Stimulated activated CD4-positive, alpha-beta T cell treated with anti-CD3 and anti-CD28 coated beads, TNF-alpha, amount 100 ng/mL, for 24 hours (primary cell): ENCODE measurements around the gene EPX.
A peak's percentile ranks its signal among the peaks of the same experiment; 100 is the strongest.

Experiments used
- DNase-seq, 3 experiments: peaks; one replicate each; pipeline ENCODE4 v3.0.0-alpha.2; 2020; ENCODE audit warnings: low read depth in 3 of 3

Gene EPX

DNA sequence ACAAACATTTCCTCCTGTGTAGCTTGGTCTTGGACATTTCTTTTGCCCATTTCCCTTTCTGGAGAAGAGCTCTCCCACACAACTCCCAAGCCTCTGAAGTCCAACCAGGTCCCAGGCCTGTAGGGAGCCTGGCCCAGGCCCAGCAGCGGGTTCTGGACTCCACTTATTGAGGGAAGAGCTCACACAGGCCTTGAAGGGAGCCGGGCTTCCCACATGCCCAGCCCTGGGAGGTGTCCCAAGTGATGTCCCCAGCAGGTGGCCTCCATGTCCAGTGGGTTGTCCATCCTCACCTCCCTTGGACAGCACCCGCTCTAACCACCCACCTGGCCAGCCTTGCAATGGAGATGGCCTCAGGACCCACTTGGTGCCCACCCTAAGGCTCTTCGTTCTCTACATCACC lies 5.9 kb upstream of the EPX start:
- no peak for DNase-seq

DNA sequence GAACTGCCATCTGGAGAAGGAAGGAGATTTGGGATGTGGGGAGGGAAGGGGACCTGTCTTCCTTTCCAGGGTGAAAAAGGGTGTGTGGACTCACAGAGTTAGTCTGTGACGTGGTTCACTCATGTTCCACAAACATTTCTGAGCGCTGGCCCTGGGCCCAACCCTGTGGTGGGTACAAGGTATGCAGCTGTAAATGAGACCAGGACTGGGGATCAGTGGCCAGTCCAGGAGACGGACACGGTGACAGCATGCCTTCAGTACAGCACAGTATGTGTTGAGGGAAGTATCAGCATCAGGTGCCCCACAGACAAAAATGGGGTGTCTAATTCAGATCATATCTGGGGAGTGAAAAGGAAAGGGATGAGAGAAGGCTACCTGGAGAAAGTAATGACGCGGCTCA lies 5.5 kb upstream of the EPX start:
- no peak for DNase-seq

GRCh38 chr17:58187675-58188074 lies 4.9 kb upstream of the EPX start:
- no peak for DNase-seq

DNA sequence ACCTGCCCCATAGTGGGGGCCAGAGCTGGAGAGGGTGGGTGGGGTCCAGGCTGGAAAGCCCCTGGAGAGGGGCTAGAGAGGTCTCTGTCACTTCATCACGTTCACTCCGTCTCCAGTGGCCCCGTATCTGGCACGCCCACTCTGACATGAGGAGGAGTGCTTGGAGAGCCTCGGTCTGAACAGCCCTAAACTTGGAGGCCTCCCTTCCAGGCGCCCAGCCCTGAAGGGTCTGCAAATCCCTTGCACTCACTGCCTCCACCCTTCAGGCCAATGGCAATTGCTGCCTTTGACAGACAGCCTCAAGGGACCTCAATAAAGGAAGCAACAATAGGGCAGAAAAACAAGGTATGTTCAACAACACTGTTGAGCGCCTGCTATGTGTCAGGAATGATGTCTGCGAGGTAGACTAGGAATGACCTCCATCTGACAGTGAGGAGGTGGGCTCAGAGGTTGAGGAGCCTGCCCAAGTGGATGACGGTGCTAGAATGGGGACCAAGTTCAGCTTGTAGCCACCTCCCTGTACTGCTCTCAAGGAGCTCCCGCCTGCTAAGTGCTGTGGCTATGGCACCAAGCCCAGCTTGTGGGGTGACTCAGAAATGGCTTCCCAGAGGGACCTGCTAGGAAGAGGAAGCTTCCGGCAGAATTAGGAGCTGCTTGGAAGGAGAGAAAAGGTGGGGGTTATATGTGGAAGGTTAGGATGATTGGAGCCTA lies 2.9 kb upstream of the EPX start:
- DNase-seq = no peak

DNA sequence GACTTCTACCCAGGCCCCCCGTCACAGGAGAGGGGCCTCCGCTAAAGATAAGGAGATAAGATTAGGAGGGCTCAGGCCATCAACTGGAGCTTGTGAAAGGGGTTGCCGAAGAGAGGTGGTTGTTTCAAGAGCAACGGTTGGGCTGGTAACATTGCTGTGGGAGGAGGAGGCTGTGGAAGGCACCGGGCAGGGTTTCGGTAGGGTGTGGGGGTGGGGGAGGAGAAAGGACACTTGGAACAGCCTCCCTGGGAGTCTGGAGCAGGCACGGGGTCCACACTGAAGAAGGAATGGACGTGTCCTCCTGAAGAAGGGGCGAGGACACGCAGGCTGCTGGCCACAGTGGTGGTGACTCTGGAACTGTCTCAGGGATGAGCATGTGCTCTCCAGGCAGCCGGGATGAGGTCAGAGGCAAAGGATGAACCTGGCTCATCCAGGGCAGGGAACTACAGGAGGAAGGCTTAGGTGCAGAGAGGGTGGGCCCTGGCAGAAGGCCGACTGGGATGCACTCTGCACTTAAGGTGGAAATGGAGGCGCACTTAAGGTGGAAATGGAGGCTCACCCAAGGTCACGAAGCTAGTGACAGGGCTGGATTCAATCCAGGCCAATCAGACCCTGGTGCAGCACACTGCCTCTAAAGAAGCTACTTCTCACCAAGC lies 1.2 kb upstream of the EPX start:
- DNase-seq = no peak

DNA sequence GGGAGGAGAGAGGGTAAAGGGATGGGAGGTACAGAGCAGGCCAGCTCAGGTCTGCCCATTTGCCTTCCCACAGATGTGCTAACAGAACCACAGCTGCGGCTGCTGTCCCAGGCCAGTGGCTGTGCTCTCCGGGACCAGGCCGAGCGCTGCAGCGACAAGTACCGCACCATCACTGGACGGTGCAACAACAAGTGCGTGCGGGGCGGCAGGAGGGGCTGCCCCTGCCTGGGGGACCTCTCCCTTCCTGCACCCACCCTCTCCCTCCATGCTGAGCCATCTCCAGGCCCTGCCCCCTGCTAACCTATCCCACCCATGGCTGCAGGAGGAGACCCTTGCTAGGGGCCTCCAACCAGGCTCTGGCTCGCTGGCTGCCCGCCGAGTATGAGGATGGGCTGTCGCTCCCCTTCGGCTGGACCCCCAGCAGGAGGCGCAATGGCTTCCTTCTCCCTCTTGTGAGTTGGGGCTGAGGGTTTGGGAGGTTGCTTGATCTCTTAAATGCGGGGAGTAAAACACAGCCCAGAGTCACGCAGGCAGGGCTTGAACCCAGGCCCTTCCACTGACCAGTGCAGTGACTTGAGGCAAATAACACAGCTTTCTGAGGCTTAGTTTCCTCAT lies 1.2 kb downstream of the EPX start:
- DNase-seq = no peak

DNA sequence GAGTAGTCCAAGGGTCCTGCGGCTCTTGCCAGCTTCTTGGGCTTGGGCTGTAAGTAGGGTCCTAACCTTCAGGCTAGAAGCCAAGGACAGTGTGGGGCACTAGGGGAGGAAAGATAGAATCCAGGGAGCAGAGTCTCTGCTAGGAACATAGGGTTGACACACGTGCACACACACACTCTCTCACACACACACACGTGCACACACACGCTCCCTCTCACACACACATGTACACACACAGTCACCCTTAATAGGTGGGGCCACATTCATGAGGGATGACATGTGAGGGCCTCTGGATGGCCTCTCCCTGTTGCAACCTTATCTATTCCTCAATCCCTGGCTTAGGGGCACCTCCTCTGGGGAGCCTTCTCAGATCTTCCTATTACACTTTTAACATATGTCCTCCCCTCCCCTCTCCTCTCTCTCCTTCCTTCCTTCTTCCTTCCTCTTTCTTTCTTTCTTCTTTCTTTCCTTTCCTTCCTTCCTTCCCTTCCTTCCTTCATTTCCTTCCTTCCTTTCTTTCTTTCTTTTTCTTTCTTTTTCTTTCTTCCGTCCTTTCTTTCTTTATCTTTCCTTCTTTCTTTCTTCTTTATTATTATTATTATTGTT lies 3.1 kb downstream of the EPX start:
- no peak for DNase-seq

- no peak for DNase-seq
These were observed 4.1 kb downstream of the EPX start for GRCh38 chr17:58196610-58197009.

- DNase-seq = peak; percentile 34 to 60 (median 38)
These were observed 7.6 kb downstream of the EPX start for GRCh38 chr17:58200024-58200633.

- DNase-seq = no peak
These were observed 10.3 kb downstream of the EPX start for GRCh38 chr17:58202859-58203258.

DNA sequence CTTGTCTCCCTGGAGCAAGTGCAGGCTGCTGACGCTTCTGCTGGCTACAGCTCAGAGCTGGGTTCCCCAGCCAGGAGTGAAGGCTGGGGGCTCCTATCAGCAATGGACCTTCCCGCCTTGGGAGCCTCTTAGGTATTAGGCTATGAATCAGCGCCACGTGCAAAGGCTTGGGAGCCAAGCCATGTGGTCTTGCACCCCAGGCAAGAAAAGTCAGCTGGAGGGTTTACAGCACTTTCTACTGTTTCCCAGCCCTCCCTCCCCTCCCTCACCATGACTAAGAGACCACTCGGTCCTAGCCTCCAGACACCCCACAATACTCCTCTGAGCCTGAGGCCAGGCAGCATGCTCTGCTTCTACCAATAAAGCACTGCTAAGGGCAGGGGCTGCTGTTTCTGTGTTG lies 12.3 kb downstream of the EPX start:
- no peak for DNase-seq

DNA sequence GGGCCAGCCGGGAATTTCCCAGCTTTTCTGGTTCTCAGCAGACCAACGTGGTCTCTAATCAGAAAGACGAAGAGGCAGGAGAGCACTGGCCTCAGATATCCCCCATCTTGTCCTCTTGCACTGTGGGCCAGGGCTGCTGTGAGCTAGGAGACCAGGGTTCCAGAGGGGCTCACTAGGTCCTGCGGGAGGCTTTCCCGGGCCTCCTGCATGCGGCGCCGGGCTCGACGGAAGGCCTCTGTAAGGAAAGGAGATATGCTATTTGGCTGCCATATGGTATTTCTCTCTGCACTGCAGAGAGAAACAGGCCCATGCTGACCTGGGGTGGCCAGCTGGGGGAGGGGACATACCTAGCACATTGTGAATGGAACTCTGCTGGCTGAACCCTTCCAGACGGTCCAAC lies 13.4 kb downstream of the EPX start:
- DNase-seq = no peak

GRCh38 chr17:58207451-58207850 lies 14.9 kb downstream of the EPX start:
- no peak for DNase-seq

- DNase-seq = no peak
These were observed 15.8 kb downstream of the EPX start for GRCh38 chr17:58208344-58208743.

GRCh38 chr17:58210922-58211321 lies 18.4 kb downstream of the EPX start:
- no peak for DNase-seq

- no peak for DNase-seq
These were observed 23.2 kb downstream of the EPX start for GRCh38 chr17:58215685-58216084.

DNA sequence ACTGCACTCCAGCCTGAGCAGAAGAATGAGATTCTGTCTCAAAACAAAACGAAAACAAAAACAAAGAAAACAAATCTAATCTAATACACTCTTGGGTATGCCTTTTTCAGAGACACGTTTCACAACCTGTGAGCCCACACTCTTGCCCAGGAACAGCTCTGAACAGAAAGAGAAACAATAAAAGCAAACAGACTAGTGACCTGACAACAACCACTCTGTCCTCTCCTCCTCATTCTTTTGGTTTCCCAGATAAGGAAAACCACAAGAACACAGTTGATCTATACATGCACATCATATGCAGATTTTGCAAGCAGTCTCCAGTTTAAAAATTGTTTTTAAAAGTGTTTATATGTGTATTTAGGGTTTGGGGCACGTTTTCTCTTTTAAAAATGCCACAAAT lies 25.2 kb downstream of the EPX start:
- DNase-seq = no peak

GRCh38 chr17:58219007-58219788 lies 26.7 kb downstream of the EPX start, which contains the start of gene MKS1:
MKS1 (minus strand) TSS chr17:58219255; CDS start chr17:58219230, 25 bp downstream.
- DNase-seq = peak; percentile 90 to 95 (median 91)

DNA sequence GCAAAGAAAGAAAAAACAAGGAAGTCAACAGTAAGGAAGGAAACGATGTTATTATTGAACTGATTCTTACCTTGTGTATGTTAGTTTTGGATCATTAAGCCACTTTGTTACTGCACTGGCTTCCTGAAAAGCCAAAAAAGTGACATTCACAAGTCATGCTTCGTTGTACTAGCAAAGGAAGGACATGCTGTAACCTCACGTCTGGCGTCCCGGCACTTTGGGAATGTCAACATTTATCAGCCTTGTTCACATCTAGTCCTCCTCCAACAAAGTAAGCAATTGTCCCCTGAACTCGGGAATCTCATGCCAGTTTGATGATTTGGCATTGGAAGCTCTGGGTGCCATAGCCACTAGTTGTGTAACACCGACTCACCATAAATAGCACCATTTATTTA lies 27.3 kb downstream of the EPX start:
- DNase-seq = no peak

DNA sequence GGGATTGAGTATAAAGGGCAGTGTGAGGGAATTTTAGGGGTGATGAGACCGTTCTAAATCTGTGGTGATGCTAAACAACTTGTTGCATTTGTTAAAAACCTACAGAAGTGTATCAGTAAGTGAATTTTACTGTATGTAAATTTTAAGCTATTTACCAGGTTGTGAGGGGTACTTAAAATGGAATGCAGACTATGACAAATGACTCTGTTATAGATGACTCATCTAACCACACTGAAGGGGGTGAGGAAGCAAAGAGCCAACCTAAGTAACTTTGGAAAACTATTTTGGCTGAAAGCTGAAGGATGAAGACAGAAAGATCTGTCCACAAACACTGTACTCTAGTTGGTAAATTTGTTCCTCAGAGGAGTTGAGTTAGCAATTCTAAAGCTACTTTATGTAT lies 31.8 kb downstream of the EPX start:
- no peak for DNase-seq

GRCh38 chr17:58227733-58228132 lies 35.2 kb downstream of the EPX start:
- DNase-seq = no peak

GRCh38 chr17:58228679-58229078 lies 36.2 kb downstream of the EPX start:
- DNase-seq = no peak
